ENCODE measurements around the gene WDR83.

Gene WDR83

GRCh38 chr19:12715929-12716328, 49.3 kb downstream of the WDR83 start:
- DNase-seq (ENCODE audit: low spot score) = no peak

DNA sequence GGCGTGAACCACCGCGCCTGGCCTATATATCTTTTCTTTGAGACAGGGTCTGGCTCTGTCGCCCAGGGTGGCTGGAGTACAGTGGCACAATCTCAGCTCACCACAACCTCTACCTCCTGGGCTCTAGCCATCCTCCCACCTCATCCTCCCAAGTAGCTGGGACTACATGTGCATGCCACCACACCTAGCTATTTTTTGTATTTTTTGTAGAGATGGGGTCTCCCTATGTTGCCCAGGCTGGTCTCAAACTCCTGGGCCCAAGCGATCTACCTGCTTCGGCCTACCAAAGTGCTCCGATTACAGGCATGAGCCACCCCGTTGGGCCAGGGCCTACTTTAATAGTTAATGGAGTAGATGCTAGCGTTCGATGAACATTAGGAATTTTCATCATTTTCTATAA, 53.7 kb downstream of the WDR83 start:
- no peak for DNase-seq (ENCODE audit: low spot score)

DNA sequence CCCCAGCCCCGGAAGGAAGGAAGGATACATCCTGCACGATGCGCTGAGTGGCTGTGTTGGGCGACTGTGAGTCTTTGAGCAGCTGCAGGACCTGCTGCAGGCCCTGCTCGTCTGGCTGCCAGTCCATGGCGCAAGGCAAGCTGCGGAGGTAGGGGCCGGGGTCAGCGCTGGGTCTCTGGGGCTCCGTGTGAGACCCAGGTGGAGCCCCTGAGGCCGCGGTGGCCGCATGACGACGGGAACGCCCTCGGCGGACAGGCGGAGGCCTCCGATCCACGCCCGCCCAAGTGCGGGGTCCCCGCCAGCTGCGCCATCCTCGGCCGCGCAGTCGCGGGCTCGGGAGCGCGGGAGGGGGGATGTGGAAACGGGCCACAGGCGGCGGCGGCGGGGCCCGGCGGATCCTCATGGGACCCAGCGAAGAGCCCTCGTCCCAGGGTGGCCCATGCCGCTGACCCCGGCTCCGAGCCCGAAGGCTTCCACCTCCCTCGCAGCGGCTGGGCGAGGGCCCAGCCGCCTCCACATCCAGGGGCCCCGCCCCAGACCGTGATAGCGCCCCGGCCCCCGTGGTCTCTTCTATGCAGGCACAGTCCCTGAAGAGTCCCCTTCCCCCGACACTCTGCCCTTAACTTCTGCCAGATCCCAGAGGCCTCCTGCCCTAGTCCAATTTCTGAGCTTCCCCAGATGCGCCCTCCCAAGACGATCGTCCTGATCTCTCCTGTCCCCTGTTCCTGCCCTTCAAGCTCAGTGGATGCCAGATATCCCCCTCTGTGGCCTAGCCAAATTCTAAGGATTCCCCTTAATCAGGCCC, 54.4 kb downstream of the WDR83 start:
- peak; percentile 58 for DNase-seq (ENCODE audit: low spot score)

DNA sequence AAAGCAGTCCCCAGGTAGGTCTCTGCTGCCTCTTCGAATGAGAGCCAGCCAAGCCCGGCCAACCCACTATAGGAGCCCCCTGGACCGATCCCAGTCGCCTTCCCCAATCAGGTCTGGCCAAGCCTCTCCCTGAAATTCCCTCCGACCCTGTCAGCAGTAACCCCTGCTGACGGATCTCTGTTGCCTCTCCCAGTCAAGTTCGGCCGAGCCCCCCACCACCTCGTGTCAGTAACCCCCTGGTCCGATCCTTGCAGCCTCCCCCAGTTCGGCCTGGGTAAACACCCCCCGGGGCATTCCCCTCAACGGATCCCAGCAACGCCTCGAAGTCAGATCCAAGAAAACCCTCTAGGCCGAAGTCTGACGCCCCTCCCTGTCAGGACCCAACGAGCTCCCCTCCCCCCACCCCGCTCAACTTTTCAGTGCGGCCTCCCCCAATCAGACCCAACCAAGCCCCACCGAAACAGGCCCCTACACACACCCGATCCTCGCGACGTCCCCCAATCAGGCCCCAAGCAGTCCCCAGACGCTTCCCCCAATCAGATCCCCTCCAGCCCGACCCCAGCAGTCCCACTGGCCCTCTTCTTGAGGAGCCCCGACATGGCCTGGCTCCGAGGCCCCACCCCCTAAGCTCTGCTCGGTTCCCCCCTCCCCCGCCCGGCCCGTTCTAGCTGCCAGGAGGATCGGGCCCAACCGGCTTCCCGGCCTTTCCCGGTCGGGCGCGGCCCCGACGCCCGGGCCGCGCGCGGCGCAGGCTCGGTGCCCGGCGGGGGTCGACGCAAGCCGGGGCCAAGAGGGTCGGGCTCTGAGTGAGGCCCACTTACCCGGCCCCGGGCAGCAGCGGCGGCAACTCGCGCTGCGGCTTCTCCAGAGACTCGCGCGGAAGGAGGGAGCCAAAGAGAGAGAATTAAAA, 55.3 kb downstream of the WDR83 start:
- DNase-seq (ENCODE audit: low spot score) = peak; percentile 89

GRCh38 chr19:12722566-12723380, 56.2 kb downstream of the WDR83 start:
- peak; percentile 97 for DNase-seq (ENCODE audit: low spot score)

DNA sequence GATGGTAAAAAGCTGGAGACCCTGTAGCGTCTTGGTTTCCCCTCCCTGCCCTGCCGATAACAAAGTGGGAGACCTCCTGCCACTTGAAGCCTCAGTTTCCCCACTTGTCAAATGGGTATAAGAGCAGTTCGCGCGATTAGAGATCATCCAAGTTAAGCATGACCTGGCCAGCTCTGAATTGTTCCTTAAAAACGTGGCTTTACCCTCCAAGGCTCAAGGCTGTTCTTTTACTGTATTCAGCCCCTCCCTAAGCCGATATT, 56.7 kb downstream of the WDR83 start:
- no peak for DNase-seq (ENCODE audit: low spot score)

DNA sequence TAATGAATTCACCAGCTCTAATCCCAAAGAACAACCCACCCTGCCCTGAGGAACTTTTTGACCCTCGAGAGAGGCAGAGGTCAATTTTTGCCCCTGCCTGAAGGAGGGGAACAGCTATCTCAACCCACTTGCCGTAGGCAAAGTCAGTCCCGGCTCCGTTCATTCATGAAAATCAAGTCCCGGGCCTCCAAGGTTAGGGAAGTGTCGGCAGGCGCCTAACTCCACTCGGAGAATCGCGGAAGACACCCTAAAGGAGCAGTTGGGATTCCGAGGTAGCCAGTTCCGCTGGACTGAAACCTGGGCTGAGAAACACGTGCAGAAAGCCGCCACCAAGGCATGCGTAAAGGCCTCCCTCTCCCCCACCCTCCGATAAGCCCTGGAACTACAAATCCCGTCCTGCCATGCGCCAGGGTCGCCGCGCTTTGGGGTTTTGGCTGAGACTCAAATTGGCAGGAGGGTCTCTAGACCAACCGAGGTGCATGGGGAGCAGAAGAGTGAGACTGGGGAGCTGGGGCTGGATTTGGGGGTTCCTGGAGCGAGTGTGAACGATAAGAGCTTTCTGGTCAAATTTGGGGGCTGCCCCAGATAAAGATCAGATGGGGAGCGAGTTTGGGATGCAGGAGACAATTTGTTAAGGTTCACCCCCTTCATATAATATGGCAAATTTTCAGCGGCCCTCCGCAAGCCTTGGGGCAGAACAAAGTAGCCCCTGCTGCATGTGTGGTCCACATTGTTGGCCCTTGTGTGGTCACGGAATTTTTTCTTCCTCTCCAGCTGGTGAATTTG, 57.2 kb downstream of the WDR83 start, which contains the start of gene TNPO2:
TSS of gene TNPO2 (minus strand) at position 292 of the 786 bp plus-strand sequence. CDS start 2,955 bp downstream, outside the sequence.
- DNase-seq (ENCODE audit: low spot score) = peak; percentile 65
